IMR-90 (cell line): ENCODE measurements around the gene VEPH1. TPM values are rescaled to one million over a fixed set of nuclear protein-coding genes. Genes with fewer than 3 reads are reported as not detected.

Source experiments
- ATAC-seq: fragments of 200-7000 bp; cut with Tn5 transposase; 2 replicates; pipeline ENCODE4 v1.9.1; 2020; ENCODE audit warnings: low read depth, mild to moderate bottlenecking, moderate library complexity
- BruUV-seq: library from RNA; stranded (reverse); fragments of 400-500 nt; replicated peaks from 2 replicates; lab custom pipeline; 2021; lab: Mats Ljungman, UMichigan
- CTCF ChIA-PET: fragments of 300-600 bp; formaldehyde crosslinking; extraction: SDS; loops from one replicate; lab custom pipeline; 2021; ENCODE audit warnings: antibody characterized with exemption; lab: Yijun Ruan, JAX
- POLR2A ChIA-PET: fragments of 300-600 bp; sonication (Branson Sonifier 250); formaldehyde crosslinking; loops from one replicate; lab custom pipeline; 2022; ENCODE audit warnings: antibody characterized with exemption; ENCODE audit not compliant: unreplicated experiment; lab: Charles Lee
- DNase-seq: peaks from one replicate; pipeline ENCODE4 v3.0.0; 2013
- H2AFZ ChIP-seq: replicated peaks from 2 replicates; pipeline ENCODE3; 2013; ENCODE audit warnings: low read length, mild to moderate bottlenecking; ENCODE audit not compliant: poor library complexity
- H2AK5ac ChIP-seq: 2 replicates; pipeline ENCODE4 v1.6.1; 2013; ENCODE audit warnings: low read depth, low read length, inconsistent platforms
- H2AK9ac ChIP-seq: replicated peaks from 2 replicates; pipeline ENCODE3; 2013; ENCODE audit warnings: mild to moderate bottlenecking, low read depth, low read length, moderate library complexity; ENCODE audit not compliant: poor library complexity
- H2BK120ac ChIP-seq: 2 replicates; pipeline ENCODE4 v1.6.1; 2013; ENCODE audit warnings: low read depth, low read length, inconsistent platforms
- H2BK15ac ChIP-seq: 3 replicates; pipeline ENCODE4 v1.6.1; 2013; ENCODE audit warnings: low read depth, low read length, inconsistent platforms
- H2BK20ac ChIP-seq: 2 replicates; pipeline ENCODE4 v1.6.1; 2013; ENCODE audit warnings: low read depth, mild to moderate bottlenecking, inconsistent platforms, low read length, moderate library complexity
- H2BK5ac ChIP-seq: 2 replicates; pipeline ENCODE4 v1.6.1; 2013; ENCODE audit warnings: mild to moderate bottlenecking, low read depth, low read length, inconsistent platforms; ENCODE audit not compliant: poor library complexity, severe bottlenecking
- H3K14ac ChIP-seq: replicated peaks from 2 replicates; pipeline ENCODE4 v1.6.1; 2013; ENCODE audit warnings: low read depth, low read length, inconsistent platforms
- H3K18ac ChIP-seq: 2 replicates; pipeline ENCODE4 v1.6.1; 2013; ENCODE audit warnings: low read depth, low read length, control low read depth
- H3K23ac ChIP-seq: 2 replicates; pipeline ENCODE4 v1.6.1; 2013; ENCODE audit warnings: low read depth, low read length, inconsistent platforms
- H3K27ac ChIP-seq: 2 replicates; pipeline ENCODE4 v1.5.1; 2013; ENCODE audit warnings: mild to moderate bottlenecking, control low read depth, low read length; ENCODE audit not compliant: insufficient read depth
- H3K27me3 ChIP-seq: 2 replicates; pipeline ENCODE4 v1.6.1; 2013; ENCODE audit warnings: low read length; ENCODE audit not compliant: control insufficient read depth, insufficient read depth
- H3K36me3 ChIP-seq: 2 replicates; pipeline ENCODE4 v1.6.1; 2013; ENCODE audit warnings: low read length, mixed read lengths; ENCODE audit not compliant: control insufficient read depth, insufficient read depth
- H3K4ac ChIP-seq: 2 replicates; pipeline ENCODE4 v1.6.1; 2013; ENCODE audit warnings: low read depth, low read length, inconsistent platforms
- H3K4me1 ChIP-seq: 2 replicates; pipeline ENCODE4 v1.6.1; 2013; ENCODE audit warnings: low read length, mixed read lengths; ENCODE audit not compliant: control insufficient read depth, insufficient read depth
- H3K4me2 ChIP-seq: 2 replicates; pipeline ENCODE4 v1.6.1; 2013; ENCODE audit warnings: low read depth, mild to moderate bottlenecking, control low read depth, low read length, moderate library complexity
- H3K4me3 ChIP-seq: 2 replicates; pipeline ENCODE4 v1.5.1; 2013; ENCODE audit warnings: low read depth, mild to moderate bottlenecking, control low read depth, low read length, moderate library complexity; ENCODE audit not compliant: insufficient read depth
- H3K56ac ChIP-seq: 2 replicates; pipeline ENCODE4 v1.6.1; 2013; ENCODE audit warnings: low read length, inconsistent platforms; ENCODE audit not compliant: insufficient read depth; ENCODE audit errors: extremely low read depth
- H3K79me1 ChIP-seq, 2 experiments: 2 replicates each; pipeline ENCODE4 v1.6.1; 2013; ENCODE audit warnings: low read length in 2 of 2, inconsistent platforms in 1 of 2, low read depth in 1 of 2
- H3K9ac ChIP-seq: 2 replicates; pipeline ENCODE4 v1.6.1; 2013; ENCODE audit warnings: low read depth, low read length, control low read depth
- H3K9me1 ChIP-seq: 2 replicates; pipeline ENCODE4 v1.6.1; 2013; ENCODE audit warnings: low read length, inconsistent platforms; ENCODE audit not compliant: insufficient read depth
- H3K9me3 ChIP-seq: 2 replicates; pipeline ENCODE4 v1.6.1; 2013; ENCODE audit warnings: low read length; ENCODE audit not compliant: control insufficient read depth, insufficient read depth
- H4K20me1 ChIP-seq: 2 replicates; pipeline ENCODE4 v1.6.1; 2013; ENCODE audit warnings: low read length, inconsistent platforms; ENCODE audit not compliant: insufficient read depth
- H4K5ac ChIP-seq: 2 replicates; pipeline ENCODE4 v1.6.1; 2013; ENCODE audit warnings: mild to moderate bottlenecking, low read depth, low read length, control low read depth
- H4K8ac ChIP-seq, 2 experiments: 2 replicates each; pipeline ENCODE4 v1.6.1; 2013; ENCODE audit warnings: low read depth in 2 of 2, low read length in 2 of 2, control low read depth in 1 of 2, inconsistent platforms in 1 of 2
- H4K91ac ChIP-seq: 2 replicates; pipeline ENCODE4 v1.6.1; 2013; ENCODE audit warnings: low read depth, low read length, inconsistent platforms; ENCODE audit not compliant: insufficient read depth
- CHD1 ChIP-seq: IDR thresholded peaks from 2 replicates; pipeline ENCODE4 v1.6.1; 2012; ENCODE audit warnings: low read depth, low read length, improper control_type of control experiment
- FOS ChIP-seq: fragments of 150-350 bp; IDR thresholded peaks from 2 replicates; pipeline ENCODE4 v1.6.1; 2016; ENCODE audit warnings: low read depth, low read length
- MAFK ChIP-seq: IDR thresholded peaks from 2 replicates; pipeline ENCODE4 v1.6.1; 2012; ENCODE audit warnings: low read depth, low read length, improper control_type of control experiment
- MAZ ChIP-seq: IDR thresholded peaks from 2 replicates; pipeline ENCODE4 v1.6.1; 2012; ENCODE audit warnings: low read depth, mild to moderate bottlenecking, low read length, improper control_type of control experiment, moderate library complexity, borderline replicate concordance
- MXI1 ChIP-seq: IDR thresholded peaks from 2 replicates; pipeline ENCODE4 v1.6.1; 2012; ENCODE audit warnings: low read depth, mild to moderate bottlenecking, low read length, moderate library complexity, borderline replicate concordance
- NFE2L2 ChIP-seq: fragments of 150-350 bp; IDR thresholded peaks from 2 replicates; pipeline ENCODE4 v1.6.1; 2016; ENCODE audit warnings: low read depth, mild to moderate bottlenecking, low read length
- RAD21 ChIP-seq: IDR thresholded peaks from 2 replicates; pipeline ENCODE4 v1.6.1; 2012; ENCODE audit warnings: low read length, improper control_type of control experiment
- RCOR1 ChIP-seq: IDR thresholded peaks from 2 replicates; pipeline ENCODE4 v1.6.1; 2012; ENCODE audit warnings: mild to moderate bottlenecking, low read length, improper control_type of control experiment; ENCODE audit not compliant: insufficient replicate concordance
- USF2 ChIP-seq: fragments of 150-350 bp; IDR thresholded peaks from 2 replicates; pipeline ENCODE4 v1.6.1; 2017; ENCODE audit warnings: mild to moderate bottlenecking, antibody characterized with exemption, low read length, low read depth
- WGBS, 2 experiments: methylation state at CpG; one replicate each; pipeline versions ENCODE4 v1.1.5 to v1.1.7; 2013; ENCODE audit warnings: missing lambda C conversion rate in 2 of 2; ENCODE audit not compliant: insufficient read length in 1 of 2; ENCODE audit errors: extremely low coverage in 2 of 2; 5-methylcytosine and 5-hydroxymethylcytosine counted together
- dilution Hi-C: fragments of 300-500 bp; cut with HindIII; formaldehyde crosslinking; loops from one replicate; pipeline ENCODE4 v1.14.3; 2018; ENCODE audit warnings: low sequenced_read_pairs; ENCODE audit not compliant: unreplicated experiment
- in situ Hi-C: fragments of 300-500 bp; cut with MboI; formaldehyde crosslinking; loops from 3 replicates; pipeline ENCODE4 v1.14.3; 2019; ENCODE audit warnings: low sequenced_read_pairs, inconsistent platforms, mixed read lengths
- intact Hi-C: fragments of 100-400 bp; cut with micrococcal nuclease; formaldehyde crosslinking; loops from 2 replicates; pipeline ENCODE4 v1.10.0; 2022
- polyA plus RNA-seq, 3 experiments: library from polyadenylated mRNA; depleted of rRNA; stranded (reverse); fragments of >200 nt; gene quantifications; 2 replicates each; pipeline ENCODE4 v1.2.3, GENCODE V29; 2012; ENCODE audit warnings: low replicate concordance in 1 of 3
- total RNA-seq: library from RNA; depleted of rRNA; stranded (reverse); fragments of >200 nt; gene quantifications from 2 replicates; pipeline ENCODE4 v1.2.3, GENCODE V29; 2012

The VEPH1 gene
- total and polyA plus RNA-seq, 2 of the 4 experiments (the other 2 are of a cell fraction), result 30.5 to 130 TPM

GRCh38 chr3:157368171-157368570 is 135.0 kb downstream of the VEPH1 start:
- Histone ChIP-seq H3K9me1 (peaks cover 3% of the 10 kb centered on the region; the same call in 1 of the 2 replicates), H3K9ac (no peak overlapping the region), H3K4me2 (no peak overlapping the region), H4K91ac (no peak overlapping the region), H3K4me3 (no peak overlapping the region), H3K56ac (no peak overlapping the region), H3K27me3 (no peaks in the 10 kb centered on the region), H2BK120ac (no peak overlapping the region), H2AK9ac (no peak overlapping the region), H3K36me3 (no peaks in the 10 kb centered on the region), H3K79me1 (no peaks in the 10 kb centered on the region), H2BK20ac (peak overlapping the region; percentile 46; the same call in 1 of the 2 replicates), H2AFZ (no peak overlapping the region), H3K4ac (peak overlapping the region; percentile 52), H3K18ac (no peak overlapping the region), H3K4me1 (peaks cover 4% of the 10 kb centered on the region; the same call in 1 of the 2 replicates), H2BK15ac (no peak overlapping the region), H4K20me1 (no peaks in the 10 kb centered on the region), H3K9me3 (no peaks in the 10 kb centered on the region), H3K14ac (0 out of 2 replicates have a peak overlapping the region, but pooled peaks have one; percentile 55), H2BK5ac (no peak overlapping the region), H2AK5ac (peak overlapping the region; percentile 66; the same call in 1 of the 2 replicates), H4K8ac (no peak overlapping the region), H3K23ac (peak overlapping the region; percentile 88; the same call in 1 of the 2 replicates), H4K5ac (no peak overlapping the region), H3K27ac (no peak overlapping the region)
- DNase-seq, result no peak
- WGBS, 2 experiments, result no CpG with 5 or more reads among the region's 3 CpGs
- ChIA-PET POLR2A (no interaction called here), CTCF (interaction anchor here (1.0 kb wide), 1 partner anchor 77 kb away, joined by 4 read pairs; no protein-coding TSS in a partner anchor)
- BruUV-seq, result no TSS peak
- in situ Hi-C loops (no loop called here), intact Hi-C loops (no loop called here), dilution Hi-C loops (no loop called here)
- TF ChIP-seq MAFK, result no peak
- no peak for TF ChIP-seq USF2
- no peak for TF ChIP-seq NFE2L2
- no peak for TF ChIP-seq MAZ
- TF ChIP-seq RAD21, result no peak
- TF ChIP-seq CHD1, result no peak
- TF ChIP-seq RCOR1, result no peak
- no peak for TF ChIP-seq FOS
- no peak for TF ChIP-seq MXI1
- ATAC-seq, result no peak
